ENCODE measurements around the gene APLP2.
"Not testable (repeated sequence)": the region's sequence is repeated elsewhere in the genome, so short reads cannot be mapped to it uniquely, and the experiment has no call there.

DNA sequence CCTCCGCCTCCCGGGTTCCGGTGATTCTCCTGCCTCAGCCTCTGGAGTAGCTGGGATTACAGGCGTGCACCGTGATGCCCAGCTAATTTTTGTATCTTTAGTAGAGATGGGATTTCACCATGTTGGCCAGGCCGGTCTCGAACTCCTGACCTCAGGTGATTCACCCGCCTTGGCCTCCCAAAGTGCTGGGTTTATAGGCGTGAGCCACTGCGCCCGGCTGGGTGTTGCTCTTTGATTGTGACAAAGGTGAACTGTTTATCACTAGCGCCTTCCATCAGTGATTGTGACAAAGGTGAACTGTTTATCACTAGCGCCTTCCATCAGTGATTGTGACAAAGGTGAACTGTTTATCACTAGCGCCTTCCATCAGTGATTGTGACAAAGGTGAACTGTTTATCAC is 123.9 kb downstream of the APLP2 start:
- TF ChIP-seq CTCF (conservative IDR thresholded peaks at IDR 0.05 in 1 of 2, IDR thresholded peaks at IDR 0.05 in 1 of 2; ENCODE audit: low read depth in 1 of 2, low read length in 2 of 2); EZH2 (IDR thresholded peaks at IDR 0.05; ENCODE audit: low read length, missing control alignments): not testable (repeated sequence)
